K562 (cell line): Measurements from ENCODE around the gene BCL10. TPM values are rescaled to one million over a fixed set of nuclear protein-coding genes. Genes with fewer than 3 reads are reported as not detected.

Experiments used
- ATF4 ChIP-seq: fragments of 450-650 bp; formaldehyde crosslinking; IDR thresholded peaks from 2 replicates; pipeline ENCODE4 v1.4.0; 2022; ENCODE audit warnings: mild to moderate bottlenecking, moderate library complexity
- BCLAF1 ChIP-seq, 2 experiments: fragments of 450-650 bp in 1 of 2; IDR thresholded peaks; 2 replicates each; pipeline ENCODE4 v1.6.1; 2011 to 2017; ENCODE audit warnings: low read depth in 2 of 2, antibody characterized with exemption in 1 of 2, borderline replicate concordance in 1 of 2, low read length in 1 of 2, mild to moderate bottlenecking in 1 of 2, mixed read lengths in 1 of 2; ENCODE audit not compliant: control insufficient read depth in 1 of 2
- GTF2B ChIP-seq: IDR thresholded peaks from 2 replicates; pipeline ENCODE4 v1.6.1; 2011; ENCODE audit not compliant: insufficient read length; ENCODE audit errors: extremely low read depth
- OTX1 ChIP-seq: fragments of 450-650 bp; formaldehyde crosslinking; IDR thresholded peaks from 2 replicates; pipeline ENCODE4 v1.4.0; 2022; ENCODE audit warnings: mild to moderate bottlenecking
- RFX7 ChIP-seq: fragments of 250-450 bp; sonication (Bioruptor Pico); IDR thresholded peaks from 2 replicates; pipeline ENCODE4 v1.5.1; 2021; ENCODE audit warnings: mild to moderate bottlenecking
- polyA plus RNA-seq, 8 experiments: library from polyadenylated mRNA; depleted of rRNA in 4 of 8; stranded (reverse) in 5 of 8; unstranded in 3 of 8; fragments of >200 nt; fragmentation: Nextera tagmentation in 2 of 8; fragmentation: Illumina TruSeq in 1 of 8; extraction: Ambion mirVana in 2 of 8; extraction: Trizol in 1 of 8; gene quantifications; 2 replicates each; pipeline versions ENCODE4 v1.2.1 to v1.2.3, GENCODE V29; 2011 to 2014; ENCODE audit warnings: inconsistent platforms in 1 of 8, missing spikeins in 1 of 8
- total RNA-seq, 7 experiments: library from RNA; depleted of rRNA in 6 of 7; stranded (reverse); fragments of >200 nt in 6 of 7; fragmentation: Illumina TruSeq in 2 of 7; extraction: Trizol in 2 of 7; gene quantifications; 2 replicates each; pipeline versions ENCODE4 v1.2.1 to v1.2.3, GENCODE V29; 2011 to 2021; ENCODE audit warnings: low replicate concordance in 1 of 7
- TF ChIP-seq, protein P1 (sequence below), 2 experiments: fragments of 450-650 bp in 1 of 2; sonication (generic) in 1 of 2; formaldehyde crosslinking in 1 of 2; IDR thresholded peaks; 2 replicates each; pipeline versions ENCODE4 v1.7.1 to v1.9.0; 2016 to 2022; ENCODE audit warnings: inconsistent platforms in 1 of 2, mild to moderate bottlenecking in 1 of 2, missing genetic modification reagents in 1 of 2
- TF ChIP-seq, protein P2 (sequence below): fragments of 250-450 bp; sonication (Bioruptor Pico); IDR thresholded peaks from 2 replicates; pipeline ENCODE4 v1.8.0; 2022; ENCODE audit warnings: inconsistent platforms

Gene BCL10
- total and polyA plus RNA-seq, 9 of the 15 experiments (the other 6 are each of a cell fraction or from before 2014, with no cell fraction given), result 8.0 to 19.4 (median 12.3) TPM

GRCh38 chr1:85278853-85279314 lies 2.5 kb upstream of the BCL10 start (continued):
- TF ChIP-seq, protein P1, sequence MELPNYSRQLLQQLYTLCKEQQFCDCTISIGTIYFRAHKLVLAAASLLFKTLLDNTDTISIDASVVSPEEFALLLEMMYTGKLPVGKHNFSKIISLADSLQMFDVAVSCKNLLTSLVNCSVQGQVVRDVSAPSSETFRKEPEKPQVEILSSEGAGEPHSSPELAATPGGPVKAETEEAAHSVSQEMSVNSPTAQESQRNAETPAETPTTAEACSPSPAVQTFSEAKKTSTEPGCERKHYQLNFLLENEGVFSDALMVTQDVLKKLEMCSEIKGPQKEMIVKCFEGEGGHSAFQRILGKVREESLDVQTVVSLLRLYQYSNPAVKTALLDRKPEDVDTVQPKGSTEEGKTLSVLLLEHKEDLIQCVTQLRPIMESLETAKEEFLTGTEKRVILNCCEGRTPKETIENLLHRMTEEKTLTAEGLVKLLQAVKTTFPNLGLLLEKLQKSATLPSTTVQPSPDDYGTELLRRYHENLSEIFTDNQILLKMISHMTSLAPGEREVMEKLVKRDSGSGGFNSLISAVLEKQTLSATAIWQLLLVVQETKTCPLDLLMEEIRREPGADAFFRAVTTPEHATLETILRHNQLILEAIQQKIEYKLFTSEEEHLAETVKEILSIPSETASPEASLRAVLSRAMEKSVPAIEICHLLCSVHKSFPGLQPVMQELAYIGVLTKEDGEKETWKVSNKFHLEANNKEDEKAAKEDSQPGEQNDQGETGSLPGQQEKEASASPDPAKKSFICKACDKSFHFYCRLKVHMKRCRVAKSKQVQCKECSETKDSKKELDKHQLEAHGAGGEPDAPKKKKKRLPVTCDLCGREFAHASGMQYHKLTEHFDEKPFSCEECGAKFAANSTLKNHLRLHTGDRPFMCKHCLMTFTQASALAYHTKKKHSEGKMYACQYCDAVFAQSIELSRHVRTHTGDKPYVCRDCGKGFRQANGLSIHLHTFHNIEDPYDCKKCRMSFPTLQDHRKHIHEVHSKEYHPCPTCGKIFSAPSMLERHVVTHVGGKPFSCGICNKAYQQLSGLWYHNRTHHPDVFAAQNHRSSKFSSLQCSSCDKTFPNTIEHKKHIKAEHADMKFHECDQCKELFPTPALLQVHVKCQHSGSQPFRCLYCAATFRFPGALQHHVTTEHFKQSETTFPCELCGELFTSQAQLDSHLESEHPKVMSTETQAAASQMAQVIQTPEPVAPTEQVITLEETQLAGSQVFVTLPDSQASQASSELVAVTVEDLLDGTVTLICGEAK (IDR thresholded peaks at IDR 0.05), result peak; percentile 59
- TF ChIP-seq, protein P1 (CRISPR knock-in tag; IDR thresholded peaks at IDR 0.05), result no peak
- TF ChIP-seq GTF2B, result no peak
- TF ChIP-seq OTX1, result 0 out of 2 replicates have a peak, but pooled peaks have one; percentile 41
- TF ChIP-seq ATF4 (CRISPR knock-in tag), result no peak
- no peak for TF ChIP-seq RFX7
- TF ChIP-seq BCLAF1 (IDR thresholded peaks at IDR 0.05; ENCODE audit: borderline replicate concordance in 1 of 2, control insufficient read depth in 1 of 2, low read depth in 2 of 2, low read length in 1 of 2), result no peak
- TF ChIP-seq, protein P2, sequence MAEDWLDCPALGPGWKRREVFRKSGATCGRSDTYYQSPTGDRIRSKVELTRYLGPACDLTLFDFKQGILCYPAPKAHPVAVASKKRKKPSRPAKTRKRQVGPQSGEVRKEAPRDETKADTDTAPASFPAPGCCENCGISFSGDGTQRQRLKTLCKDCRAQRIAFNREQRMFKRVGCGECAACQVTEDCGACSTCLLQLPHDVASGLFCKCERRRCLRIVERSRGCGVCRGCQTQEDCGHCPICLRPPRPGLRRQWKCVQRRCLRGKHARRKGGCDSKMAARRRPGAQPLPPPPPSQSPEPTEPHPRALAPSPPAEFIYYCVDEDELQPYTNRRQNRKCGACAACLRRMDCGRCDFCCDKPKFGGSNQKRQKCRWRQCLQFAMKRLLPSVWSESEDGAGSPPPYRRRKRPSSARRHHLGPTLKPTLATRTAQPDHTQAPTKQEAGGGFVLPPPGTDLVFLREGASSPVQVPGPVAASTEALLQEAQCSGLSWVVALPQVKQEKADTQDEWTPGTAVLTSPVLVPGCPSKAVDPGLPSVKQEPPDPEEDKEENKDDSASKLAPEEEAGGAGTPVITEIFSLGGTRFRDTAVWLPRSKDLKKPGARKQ (CRISPR knock-in tag), result no peak
